H1 (cell line): ENCODE measurements around the gene METRN. TPM values are rescaled to one million over a fixed set of nuclear protein-coding genes. Genes with fewer than 3 reads are reported as not detected.

ENCODE experiments used
- BACH1 ChIP-seq: IDR thresholded peaks from 2 replicates; pipeline ENCODE4 v1.6.1; 2012; ENCODE audit warnings: low read length, improper control_type of control experiment
- BRCA1 ChIP-seq: IDR thresholded peaks from 2 replicates; pipeline ENCODE4 v1.6.1; 2012; ENCODE audit warnings: low read depth, low read length, improper control_type of control experiment
- EP300 ChIP-seq, 2 experiments: IDR thresholded peaks; 1 replicate in 1 of 2; 2 replicates in 1 of 2; pipeline ENCODE4 v1.6.1; 2011 to 2012; ENCODE audit warnings: low read depth in 2 of 2, low read length in 2 of 2, mild to moderate bottlenecking in 2 of 2, borderline replicate concordance in 1 of 2, inconsistent platforms in 1 of 2, moderate library complexity in 1 of 2
- FOSL1 ChIP-seq: IDR thresholded peaks from 2 replicates; pipeline ENCODE4 v1.6.1; 2011; ENCODE audit warnings: mild to moderate bottlenecking, low read depth, low read length, moderate library complexity; ENCODE audit not compliant: insufficient read depth
- HDAC2 ChIP-seq, 2 experiments: fragments of 300-600 bp in 1 of 2; sonication (generic) in 1 of 2; IDR thresholded peaks; 2 replicates each; pipeline ENCODE4 v1.6.1; 2011 to 2012; ENCODE audit warnings: low read depth in 2 of 2, low read length in 2 of 2, mild to moderate bottlenecking in 2 of 2, moderate library complexity in 2 of 2, borderline replicate concordance in 1 of 2, inconsistent platforms in 1 of 2
- KDM4A ChIP-seq: IDR thresholded peaks from one replicate; pipeline ENCODE4 v1.7.1; 2012; ENCODE audit warnings: low read depth, mild to moderate bottlenecking, moderate library complexity, low read length, inconsistent platforms; ENCODE audit not compliant: severe bottlenecking
- NANOG ChIP-seq: IDR thresholded peaks from 2 replicates; pipeline ENCODE4 v1.6.1; 2011; ENCODE audit warnings: low read length, low read depth, mild to moderate bottlenecking, inconsistent platforms; ENCODE audit not compliant: insufficient read depth, poor library complexity, severe bottlenecking
- RAD21 ChIP-seq, 2 experiments: IDR thresholded peaks in 1 of 2; conservative IDR thresholded peaks in 1 of 2; 2 replicates each; pipeline ENCODE4 v1.6.1; 2011; ENCODE audit warnings: low read depth in 2 of 2, low read length in 2 of 2, improper control_type of control experiment in 1 of 2, inconsistent platforms in 1 of 2, mild to moderate bottlenecking in 1 of 2, moderate library complexity in 1 of 2
- RBBP5 ChIP-seq: IDR thresholded peaks from 2 replicates; pipeline ENCODE4 v1.7.1; 2012; ENCODE audit warnings: low read depth, mild to moderate bottlenecking, inconsistent platforms, low read length, moderate library complexity, borderline replicate concordance
- RXRA ChIP-seq: IDR thresholded peaks from 2 replicates; pipeline ENCODE4 v1.6.1; 2011; ENCODE audit warnings: low read depth, mild to moderate bottlenecking, low read length, moderate library complexity; ENCODE audit not compliant: insufficient read depth
- SIX5 ChIP-seq: IDR thresholded peaks from 2 replicates; pipeline ENCODE4 v1.6.1; 2011; ENCODE audit warnings: mild to moderate bottlenecking, low read depth, low read length
- SP1 ChIP-seq: IDR thresholded peaks from 2 replicates; pipeline ENCODE4 v1.6.1; 2011; ENCODE audit warnings: low read depth, low read length
- SP4 ChIP-seq: IDR thresholded peaks from 2 replicates; pipeline ENCODE4 v1.6.1; 2012; ENCODE audit warnings: low read length, inconsistent platforms
- TAF1 ChIP-seq: IDR thresholded peaks from 2 replicates; pipeline ENCODE4 v1.6.1; 2011; ENCODE audit warnings: mild to moderate bottlenecking, low read depth, low read length
- TCF12 ChIP-seq: IDR thresholded peaks from 2 replicates; pipeline ENCODE4 v1.6.1; 2011; ENCODE audit warnings: low read depth, mild to moderate bottlenecking, low read length
- TEAD4 ChIP-seq: IDR thresholded peaks from 2 replicates; pipeline ENCODE4 v1.6.1; 2012; ENCODE audit warnings: low read depth, low read length, inconsistent platforms, mixed read lengths
- polyA plus RNA-seq, 7 experiments: library from polyadenylated mRNA; depleted of rRNA in 3 of 7; stranded (reverse) in 5 of 7; unstranded in 2 of 7; fragments of >200 nt in 5 of 7; fragments of 200-250 nt in 2 of 7; gene quantifications; 1 replicate in 5 of 7; 2 replicates in 1 of 7; 4 replicates in 1 of 7; pipeline versions ENCODE4 v1.2.1 to v1.2.3, GENCODE V29; 2011 to 2013; ENCODE audit warnings: missing spikeins in 2 of 7, mixed read lengths in 2 of 7
- total RNA-seq: library from RNA; stranded (reverse); fragmentation: NEBNext Ultra II Directional; extraction: Animal tissue kit (Norgen Biotek cat#: 25700); gene quantifications from 2 replicates; pipeline ENCODE4 v1.2.1, GENCODE V29; 2021
- TF ChIP-seq, protein P1 (sequence below): IDR thresholded peaks from 2 replicates; pipeline ENCODE4 v1.6.1; 2011; ENCODE audit warnings: low read depth, mild to moderate bottlenecking, low read length; ENCODE audit not compliant: insufficient read depth

METRN gene
- total and polyA plus RNA-seq, 2 of the 8 experiments (the other 6 are each of a cell fraction or from before 2014, with no cell fraction given) = 18.7 to 25.8 TPM

DNA sequence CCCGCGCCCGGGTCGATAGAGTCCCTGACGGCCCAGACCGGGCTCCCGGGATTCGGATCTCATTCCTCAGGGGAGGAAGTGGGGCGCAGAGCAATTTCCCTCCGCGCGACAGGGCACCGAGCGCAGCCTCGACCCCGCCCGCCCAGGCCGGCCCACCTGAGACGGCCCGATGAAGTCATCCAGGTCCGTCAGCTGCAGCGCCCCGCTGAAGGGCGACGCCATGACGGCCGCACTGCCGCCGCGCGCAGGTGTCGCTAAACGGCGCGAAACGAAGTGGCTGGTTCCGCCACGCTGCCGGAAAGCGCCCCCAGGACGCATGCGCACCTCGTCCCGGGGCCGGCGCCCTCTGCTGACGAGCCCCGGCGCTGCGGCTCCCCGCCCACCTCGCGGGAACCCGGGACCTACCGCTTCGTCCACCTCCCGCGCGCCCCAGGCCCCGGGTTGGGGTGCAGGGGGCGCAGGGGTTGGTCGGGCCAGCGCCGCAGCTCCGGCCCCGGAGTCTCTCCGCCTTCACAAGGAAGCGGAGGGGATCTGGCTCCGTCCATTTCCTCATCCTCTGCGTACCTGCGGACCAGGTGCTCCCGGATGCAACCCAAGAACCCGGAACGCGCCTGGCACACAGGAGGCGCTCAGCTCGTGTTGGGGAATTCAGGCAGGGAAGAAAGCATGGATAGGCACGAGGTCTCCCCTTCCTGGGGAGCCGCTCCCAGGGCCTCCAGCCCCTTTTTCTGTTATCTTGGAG is 26.0 kb downstream of the METRN start, which contains the start of gene CIAO3 (continued):
- TF ChIP-seq FOSL1 = no peak
- 0 out of 4 replicates have a peak, but pooled peaks of 1 of the 2 experiments have one; percentile 48 for TF ChIP-seq HDAC2 (IDR thresholded peaks at IDR 0.05; ENCODE audit: borderline replicate concordance in 1 of 2, low read depth in 2 of 2, low read length in 2 of 2)
- TF ChIP-seq KDM4A = peak; percentile 99
- TF ChIP-seq TCF12 = no peak
- TF ChIP-seq BRCA1 = peak; percentile 7; the same call in 1 of the 2 replicates
- TF ChIP-seq SP4 = peak; percentile 74; the same call in 1 of the 2 replicates
- no peak for TF ChIP-seq RXRA
- no peak for TF ChIP-seq NANOG
- TF ChIP-seq, protein P1, sequence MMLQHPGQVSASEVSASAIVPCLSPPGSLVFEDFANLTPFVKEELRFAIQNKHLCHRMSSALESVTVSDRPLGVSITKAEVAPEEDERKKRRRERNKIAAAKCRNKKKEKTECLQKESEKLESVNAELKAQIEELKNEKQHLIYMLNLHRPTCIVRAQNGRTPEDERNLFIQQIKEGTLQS = peak; percentile 100
- TF ChIP-seq EP300 (IDR thresholded peaks at IDR 0.05; ENCODE audit: borderline replicate concordance in 1 of 2, low read depth in 2 of 2, low read length in 2 of 2) = no peak
- TF ChIP-seq RAD21 (IDR thresholded peaks at IDR 0.05 in 1 of 2, conservative IDR thresholded peaks at IDR 0.05 in 1 of 2; ENCODE audit: low read depth in 2 of 2, low read length in 2 of 2) = no peak; a peak in 2 of 4 replicates
- TF ChIP-seq TEAD4 = peak; percentile 16; the same call in 1 of the 2 replicates
- peak; percentile 77 for TF ChIP-seq SIX5
- no peak for TF ChIP-seq RBBP5
- 0 out of 2 replicates have a peak, but pooled peaks have one; percentile 8 for TF ChIP-seq BACH1
- peak; percentile 77; the same call in 1 of the 2 replicates for TF ChIP-seq TAF1
- peak; percentile 26; the same call in 1 of the 2 replicates for TF ChIP-seq SP1
